Subcutaneous abdominal adipose tissue (tissue), 5 donors: ENCODE results near the gene NAPA.
"Not testable (repeated sequence)": the region's sequence is repeated elsewhere in the genome, so short reads cannot be mapped to it uniquely, and the experiment has no call there.

Experiments used
- H3K27ac ChIP-seq: one replicate; pipeline ENCODE4 v1.7.0; 2013; ENCODE audit warnings: low read depth, mild to moderate bottlenecking, inconsistent platforms, low read length, moderate library complexity
- H3K27me3 ChIP-seq, 5 donors: one replicate each; pipeline ENCODE4 v1.7.0; 2013; ENCODE audit warnings: low read length in 5 of 5, inconsistent platforms in 1 of 5; ENCODE audit not compliant: control insufficient read depth in 5 of 5, insufficient read depth in 4 of 5
- H3K36me3 ChIP-seq, 5 donors: one replicate each; pipeline ENCODE4 v1.7.0; 2013; ENCODE audit warnings: low read length in 5 of 5; ENCODE audit not compliant: control insufficient read depth in 5 of 5, insufficient read depth in 5 of 5
- H3K4me1 ChIP-seq, 5 donors: one replicate each; pipeline ENCODE4 v1.7.0; 2013; ENCODE audit warnings: low read length in 5 of 5, mild to moderate bottlenecking in 3 of 5, moderate library complexity in 1 of 5; ENCODE audit not compliant: control insufficient read depth in 5 of 5, insufficient read depth in 5 of 5
- H3K4me3 ChIP-seq, 5 donors: one replicate each; pipeline ENCODE4 v1.7.0; 2013; ENCODE audit warnings: low read length in 5 of 5, low read depth in 1 of 5
- H3K9ac ChIP-seq, 5 donors: one replicate each; pipeline ENCODE4 v1.7.0; 2013; ENCODE audit warnings: low read length in 5 of 5, mild to moderate bottlenecking in 4 of 5, moderate library complexity in 3 of 5
- H3K9me3 ChIP-seq, 5 donors: one replicate each; pipeline ENCODE4 v1.7.0; 2013; ENCODE audit warnings: low read length in 5 of 5; ENCODE audit not compliant: control insufficient read depth in 5 of 5
- donor health status: healthy.
- donor health status: healthy.
- donor health status: healthy.
- donor health status: healthy.
- donor health status: healthy.

Gene NAPA

DNA sequence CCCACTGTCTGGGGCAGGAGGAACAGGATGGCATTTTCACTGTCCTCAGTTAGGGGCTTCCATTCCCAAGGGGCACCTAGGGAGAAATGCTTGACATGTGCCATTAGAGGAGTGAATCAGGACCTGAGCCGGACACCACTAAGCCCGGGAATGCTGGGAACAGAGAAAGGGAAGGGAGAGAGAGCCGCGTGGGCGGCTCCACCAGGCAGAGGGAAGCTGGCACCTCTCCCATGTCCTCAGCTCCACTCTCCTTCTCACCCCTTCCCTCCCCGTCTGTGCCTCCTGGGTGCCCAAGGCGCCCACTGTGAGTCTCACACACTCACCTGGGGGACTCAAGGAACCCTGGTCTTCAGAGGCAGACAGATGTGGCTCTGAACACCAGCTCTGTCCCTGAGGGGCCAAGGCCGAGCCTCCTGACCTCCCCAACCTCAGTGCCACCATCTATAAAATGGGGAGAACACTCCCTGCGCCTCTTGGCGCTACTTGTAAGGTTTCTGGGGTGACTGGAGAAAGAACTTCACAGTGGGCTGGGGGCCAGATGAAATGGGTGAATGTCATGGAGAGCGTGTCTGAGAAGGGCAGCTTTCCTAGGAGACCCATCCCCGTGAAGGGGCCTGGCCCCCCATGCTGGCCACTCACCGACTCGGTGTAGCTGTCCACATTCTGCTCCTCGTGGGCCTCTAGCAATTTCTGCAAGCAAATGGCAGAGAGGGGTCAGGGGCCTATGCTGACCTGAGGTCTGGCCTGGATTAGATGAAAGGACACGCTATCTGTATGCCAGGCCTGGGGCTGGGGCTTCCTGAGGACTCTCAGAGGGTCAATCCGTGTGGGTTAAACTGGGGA is 25.6 kb downstream of the NAPA start:
- Histone ChIP-seq H3K27ac (no peak overlapping the region), H3K4me1 (peaks cover 0 to 9% (median 8%) of the 10 kb centered on the region in 5 donors), H3K9me3 (no peaks in the 10 kb centered on the region), H3K27me3 (no peaks in the 10 kb centered on the region), H3K4me3 (no peak overlapping the region), H3K36me3 (peaks cover 0 to 77% (median 75%) of the 10 kb centered on the region in 5 donors), H3K9ac (peak overlapping the region in 1 of 5 donors; percentile 42)

DNA sequence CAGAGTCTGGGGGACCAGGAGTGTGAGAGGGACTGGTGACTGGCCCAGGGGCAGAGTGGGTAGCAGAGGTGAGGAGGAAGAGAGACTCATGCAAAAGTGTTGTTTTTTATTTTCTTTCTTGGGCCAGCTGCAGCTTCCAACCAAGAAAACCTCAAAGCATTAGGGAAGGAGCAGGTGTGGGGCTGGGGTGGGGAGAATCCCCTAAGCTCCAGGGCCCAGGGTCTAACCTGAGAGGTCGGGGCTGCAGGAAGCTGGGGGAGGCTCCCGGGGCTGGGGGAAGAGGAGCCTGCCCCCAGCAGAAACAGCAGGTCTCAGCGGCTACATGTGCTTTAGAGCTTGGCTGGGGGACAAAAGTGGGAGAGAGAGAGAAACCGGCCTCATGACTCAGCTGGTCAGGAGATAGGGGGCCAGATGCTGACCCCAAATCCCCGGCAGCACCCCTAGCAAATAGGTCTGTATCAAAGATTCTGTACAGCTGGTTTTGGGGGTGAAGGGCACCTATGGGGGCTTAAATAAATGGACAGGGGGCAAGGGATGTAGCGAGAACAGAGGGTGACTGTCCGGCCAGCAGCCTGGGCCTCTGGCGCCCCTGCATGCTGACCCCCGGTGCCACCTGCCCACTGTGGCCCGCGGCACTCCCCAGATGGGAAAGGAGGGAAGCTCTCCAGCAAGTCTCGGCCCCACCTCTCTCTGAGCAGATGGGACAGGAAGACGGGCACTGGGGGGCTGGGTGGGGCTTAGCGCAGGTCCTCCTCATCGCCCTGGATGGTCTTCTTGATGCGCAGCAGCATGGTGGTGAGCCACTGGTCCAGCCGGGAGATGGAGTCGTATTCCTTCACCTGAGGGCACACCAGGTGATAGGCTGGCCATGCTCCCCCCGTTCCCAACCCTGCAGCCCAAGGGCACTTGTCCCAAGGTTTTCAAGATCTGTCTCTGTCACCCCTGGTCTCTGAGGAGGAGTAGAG is 27.0 kb downstream of the NAPA start:
- peaks cover 2 to 19% (median 16%) of the 10 kb centered on the region in 5 donors for H3K4me1 ChIP-seq
- H3K27ac ChIP-seq = no peak overlapping the region
- H3K27me3 ChIP-seq = no peaks in the 10 kb centered on the region
- no peak overlapping the region for H3K4me3 ChIP-seq
- H3K9ac ChIP-seq = no peak overlapping the region
- peaks cover 0 to 65% (median 61%) of the 10 kb centered on the region in 5 donors for H3K36me3 ChIP-seq
- H3K9me3 ChIP-seq = no peaks in the 10 kb centered on the region

- Histone ChIP-seq H3K36me3 (peaks cover 0 to 56% (median 51%) of the 10 kb centered on the region in 5 donors), H3K9me3 (no peaks in the 10 kb centered on the region), H3K4me3 (no peak overlapping the region), H3K27ac (no peak overlapping the region), H3K27me3 (no peaks in the 10 kb centered on the region), H3K9ac (no peak overlapping the region), H3K4me1 (peaks cover 2 to 19% (median 16%) of the 10 kb centered on the region in 5 donors)
These were observed 28.0 kb downstream of the NAPA start for GRCh38 chr19:47486900-47487299.

- H3K9ac ChIP-seq, H3K27me3 ChIP-seq, H3K27ac ChIP-seq, H3K4me3 ChIP-seq, H3K9me3 ChIP-seq: not testable (repeated sequence)
- Histone ChIP-seq H3K36me3 (peaks cover 0 to 49% (median 44%) of the 10 kb centered on the region in 5 donors), H3K4me1 (peaks cover 2 to 19% (median 16%) of the 10 kb centered on the region in 5 donors)
These were observed 28.6 kb downstream of the NAPA start for GRCh38 chr19:47486220-47486619.

- H3K9me3 ChIP-seq = no peaks in the 10 kb centered on the region
- peaks cover 0 to 39% (median 34%) of the 10 kb centered on the region in 5 donors for H3K36me3 ChIP-seq
- no peak overlapping the region for H3K9ac ChIP-seq
- H3K27ac ChIP-seq = no peak overlapping the region
- H3K27me3 ChIP-seq = no peaks in the 10 kb centered on the region
- peaks cover 2 to 19% (median 18%) of the 10 kb centered on the region in 5 donors for H3K4me1 ChIP-seq
- peak overlapping the region in 3 of 5 donors; percentile 82 to 90 (median 83) for H3K4me3 ChIP-seq
These were observed 29.7 kb downstream of the NAPA start for GRCh38 chr19:47485210-47485609.

GRCh38 chr19:47483800-47484690 is 30.8 kb downstream of the NAPA start, which contains the start of gene KPTN:
Gene KPTN (minus strand): TSS chr19:47484219. CDS start chr19:47484160, 59 bp downstream.
- peak within 1 kb of the TSS; percentile 73 to 89 (median 84) for H3K9ac ChIP-seq
- H3K27me3 ChIP-seq = no peaks in the 10 kb centered on the region
- H3K27ac ChIP-seq = peak within 1 kb of the TSS; percentile 88
- H3K4me1 ChIP-seq = peaks cover 2 to 19% (median 19%) of the 10 kb centered on the region in 5 donors
- peaks cover 0 to 27% (median 23%) of the 10 kb centered on the region in 5 donors for H3K36me3 ChIP-seq
- no peaks in the 10 kb centered on the region for H3K9me3 ChIP-seq
- H3K4me3 ChIP-seq = peak within 1 kb of the TSS; percentile 82 to 90 (median 85)

DNA sequence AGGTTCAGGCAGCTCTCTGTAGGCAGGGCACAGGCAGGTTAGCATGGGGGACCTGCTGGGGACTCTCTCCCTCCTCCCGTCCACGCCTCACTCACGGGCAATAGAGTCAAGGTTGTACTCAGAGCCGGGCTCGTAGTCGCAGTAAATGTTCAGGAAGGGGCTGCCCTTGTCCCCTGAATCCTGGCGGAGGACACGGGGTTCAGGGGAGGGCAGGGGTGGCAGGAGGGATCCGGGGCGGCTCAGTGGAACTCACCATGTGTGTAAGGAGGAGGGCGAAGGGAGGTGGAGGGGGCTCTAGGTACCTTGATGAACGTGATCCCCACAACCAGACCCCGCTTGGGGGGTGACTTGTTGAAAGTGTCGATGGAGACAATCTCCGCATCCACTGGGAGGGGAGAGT is 31.7 kb downstream of the NAPA start:
- H3K27me3 ChIP-seq = no peaks in the 10 kb centered on the region
- no peak overlapping the region for H3K27ac ChIP-seq
- no peaks in the 10 kb centered on the region for H3K9me3 ChIP-seq
- peak overlapping the region; percentile 79 to 90 (median 83) for H3K4me3 ChIP-seq
- H3K36me3 ChIP-seq = peaks cover 0 to 23% (median 17%) of the 10 kb centered on the region in 5 donors
- H3K9ac ChIP-seq = peak overlapping the region in 2 of 5 donors; percentile 82 to 89
- peaks cover 2 to 19% (median 19%) of the 10 kb centered on the region in 5 donors for H3K4me1 ChIP-seq

DNA sequence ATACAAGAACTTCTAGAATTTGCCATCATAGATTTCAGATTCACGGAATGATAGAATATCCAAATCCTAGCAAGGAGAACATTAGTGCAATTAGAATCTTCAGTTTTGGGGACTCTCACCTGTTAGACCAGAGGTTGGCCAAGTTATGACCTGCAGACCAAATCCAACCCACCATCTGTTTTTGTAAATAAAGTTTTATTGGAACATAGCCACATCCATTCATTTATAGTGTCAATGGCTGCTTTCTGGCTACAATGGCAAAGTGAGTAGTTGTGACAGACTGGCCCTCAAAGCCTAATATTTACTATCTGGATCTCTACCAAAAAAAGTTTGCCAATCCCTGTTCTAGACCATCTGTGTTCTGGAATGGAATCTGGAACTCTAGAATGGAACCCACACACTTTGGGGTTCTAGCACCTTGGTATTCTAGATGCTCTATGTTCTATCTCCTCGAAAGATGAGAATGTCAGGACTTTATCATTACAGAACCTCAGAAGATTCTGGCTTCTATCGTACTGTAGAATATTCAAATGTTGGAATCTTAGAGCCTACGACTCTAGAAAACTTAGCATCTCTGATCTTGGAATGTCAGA is 33.3 kb downstream of the NAPA start:
- no peak overlapping the region for H3K4me3 ChIP-seq
- H3K27me3 ChIP-seq = no peaks in the 10 kb centered on the region
- no peaks in the 10 kb centered on the region for H3K9me3 ChIP-seq
- no peak overlapping the region for H3K9ac ChIP-seq
- no peak overlapping the region for H3K27ac ChIP-seq
- H3K36me3 ChIP-seq = peaks cover 0 to 9% (median 4%) of the 10 kb centered on the region in 5 donors
- H3K4me1 ChIP-seq = peaks cover 2 to 19% (median 19%) of the 10 kb centered on the region in 5 donors

DNA sequence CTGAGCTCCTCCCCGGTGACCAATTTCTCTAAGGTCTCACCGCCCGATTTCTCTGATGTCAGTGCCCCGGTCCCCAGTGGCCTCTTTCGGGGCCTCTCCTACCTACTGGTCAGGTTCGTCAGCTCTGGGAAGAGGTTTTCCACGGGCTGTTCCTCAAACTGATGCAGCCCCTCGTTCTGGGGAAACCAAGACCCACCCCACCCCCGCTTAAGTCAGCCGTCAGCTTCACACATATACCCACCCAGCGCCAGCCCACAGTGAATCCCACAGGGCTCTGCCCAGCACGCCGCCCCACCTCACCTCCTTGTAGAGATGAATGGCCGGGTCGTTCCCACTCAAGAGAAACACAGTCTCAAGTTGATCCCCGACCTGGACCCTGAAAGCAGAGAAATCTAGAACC is 34.2 kb downstream of the NAPA start:
- Histone ChIP-seq H3K36me3 (peaks cover 0 to 7% (median 5%) of the 10 kb centered on the region in 5 donors), H3K27me3 (no peaks in the 10 kb centered on the region), H3K9ac (no peak overlapping the region), H3K4me3 (no peak overlapping the region), H3K4me1 (peaks cover 2 to 19% (median 19%) of the 10 kb centered on the region in 5 donors), H3K27ac (no peak overlapping the region), H3K9me3 (no peaks in the 10 kb centered on the region)
